ENCODE results near the gene FLVCR2.

The FLVCR2 gene

GRCh38 chr14:75558440-75558839 is 20.0 kb upstream of the FLVCR2 start:
- DNase-seq = no peak

GRCh38 chr14:75559045-75559444 is 19.4 kb upstream of the FLVCR2 start:
- DNase-seq = no peak

DNA sequence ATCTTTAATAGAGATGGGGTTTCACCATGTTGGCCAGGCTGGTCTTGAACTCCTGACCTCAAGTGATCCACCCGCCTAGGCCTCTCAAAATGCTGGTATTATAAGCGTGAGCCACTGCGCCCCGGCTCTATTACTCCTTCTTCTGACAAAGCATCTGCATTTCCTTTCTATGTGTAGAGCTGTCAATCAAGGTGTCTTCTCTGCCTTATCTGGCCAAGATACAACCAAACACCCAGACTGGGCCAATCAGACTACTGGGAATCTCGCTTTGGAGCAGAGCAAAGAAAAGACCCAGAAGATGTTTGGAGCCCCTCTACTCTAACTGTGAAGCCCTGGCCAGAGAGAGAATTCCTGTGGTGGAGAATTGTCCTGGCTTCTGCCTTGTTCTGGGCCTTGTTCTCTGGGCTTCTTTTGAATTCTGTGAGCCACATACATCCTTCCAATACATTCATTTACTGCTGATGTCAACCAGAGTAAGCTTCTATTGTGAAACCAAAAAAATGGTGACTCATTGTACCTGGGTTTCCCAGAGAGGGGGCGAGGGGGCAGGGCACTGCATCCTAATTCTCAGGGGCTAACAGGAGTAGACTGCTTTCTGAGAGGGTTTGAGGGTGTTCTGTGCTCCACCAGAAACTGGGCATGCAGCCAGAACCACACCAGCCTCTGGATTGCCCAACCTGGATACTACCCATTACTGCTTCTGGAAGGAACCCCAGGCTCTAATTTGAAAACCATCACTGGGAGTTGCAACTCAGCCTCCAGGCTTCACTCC is 18.8 kb upstream of the FLVCR2 start:
- no peak for DNase-seq

GRCh38 chr14:75561013-75561432 is 17.4 kb upstream of the FLVCR2 start:
- peak; percentile 66 for DNase-seq

DNA sequence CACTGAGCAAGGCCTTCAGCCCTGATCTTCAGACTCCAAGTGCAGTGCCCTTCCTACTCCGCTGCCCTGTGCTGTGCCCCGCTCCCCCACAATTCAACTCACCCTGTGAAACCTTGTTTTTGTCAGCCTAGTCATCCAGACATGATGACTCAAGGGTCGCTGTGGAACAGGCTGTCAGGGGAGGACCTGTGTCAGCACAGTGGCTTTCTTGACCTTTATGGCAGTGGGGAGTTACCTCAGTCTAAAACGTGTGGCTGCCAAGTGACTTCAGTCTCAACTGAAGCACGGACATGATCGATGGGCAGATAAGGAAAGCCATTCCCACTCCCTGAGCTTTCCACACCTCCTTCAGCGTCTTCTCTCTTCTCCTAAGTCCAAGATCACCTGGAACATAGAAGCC is 16.3 kb upstream of the FLVCR2 start:
- no peak for DNase-seq

- no peak for DNase-seq
These were observed 15.9 kb upstream of the FLVCR2 start for GRCh38 chr14:75562489-75562888.

DNA sequence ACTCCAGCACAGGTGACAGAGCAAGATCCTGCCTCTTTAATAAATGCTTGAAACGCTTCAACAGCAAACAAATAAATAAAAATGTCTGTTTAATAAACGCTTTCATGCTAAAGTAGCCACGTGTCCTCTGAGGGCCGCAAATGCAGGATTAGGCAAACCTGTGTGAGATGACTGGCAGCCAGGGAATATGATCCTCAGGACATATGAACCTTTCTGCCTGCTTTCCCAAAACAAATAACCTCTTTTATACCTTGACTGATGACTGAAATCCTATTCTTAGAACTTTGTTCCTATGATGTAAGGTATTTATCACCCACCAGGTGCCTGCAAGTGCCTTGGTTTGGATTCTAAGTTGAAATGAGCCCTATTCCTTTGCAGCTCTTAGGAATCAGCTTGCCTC is 14.5 kb upstream of the FLVCR2 start:
- DNase-seq = no peak

DNA sequence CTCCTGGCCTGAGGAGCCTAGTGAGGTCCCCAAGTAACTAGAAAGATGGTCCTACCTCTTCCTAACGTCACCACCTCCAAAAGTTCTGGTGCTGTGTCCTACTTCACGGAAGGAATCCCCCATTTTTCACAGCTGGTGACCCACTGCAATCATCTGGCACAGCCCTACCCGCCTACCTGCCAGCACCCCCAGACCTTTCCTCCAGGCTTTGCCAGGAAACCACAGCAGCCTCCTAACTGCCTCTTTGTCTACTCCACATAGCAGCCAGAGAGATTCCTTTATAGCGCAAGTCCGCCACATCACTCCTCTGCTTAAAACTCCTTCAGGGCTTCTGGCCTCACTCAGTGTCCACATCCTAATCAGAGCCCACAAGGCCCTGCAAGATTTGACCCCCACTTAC is 13.4 kb upstream of the FLVCR2 start:
- no peak for DNase-seq

DNA sequence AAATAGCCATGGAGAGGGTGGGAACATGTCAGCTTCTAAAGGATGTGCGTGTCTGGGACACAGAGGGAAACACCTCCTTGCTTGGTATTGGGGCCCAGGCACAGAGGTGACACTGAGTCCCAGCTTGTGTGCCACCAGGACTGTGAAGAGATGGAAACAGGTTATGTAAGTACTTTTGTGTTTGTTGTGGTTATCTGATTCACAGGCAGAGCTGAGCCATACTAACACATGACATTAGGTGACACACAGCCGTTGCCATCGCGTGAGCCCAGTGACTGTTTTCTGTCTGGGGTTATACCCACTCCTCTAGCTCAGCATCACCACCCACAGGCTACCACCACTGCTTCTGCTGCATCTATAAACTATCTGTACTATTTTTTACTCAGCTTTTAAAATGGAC is 12.1 kb upstream of the FLVCR2 start:
- DNase-seq = no peak

GRCh38 chr14:75566752-75567151 is 11.7 kb upstream of the FLVCR2 start:
- DNase-seq = no peak

DNA sequence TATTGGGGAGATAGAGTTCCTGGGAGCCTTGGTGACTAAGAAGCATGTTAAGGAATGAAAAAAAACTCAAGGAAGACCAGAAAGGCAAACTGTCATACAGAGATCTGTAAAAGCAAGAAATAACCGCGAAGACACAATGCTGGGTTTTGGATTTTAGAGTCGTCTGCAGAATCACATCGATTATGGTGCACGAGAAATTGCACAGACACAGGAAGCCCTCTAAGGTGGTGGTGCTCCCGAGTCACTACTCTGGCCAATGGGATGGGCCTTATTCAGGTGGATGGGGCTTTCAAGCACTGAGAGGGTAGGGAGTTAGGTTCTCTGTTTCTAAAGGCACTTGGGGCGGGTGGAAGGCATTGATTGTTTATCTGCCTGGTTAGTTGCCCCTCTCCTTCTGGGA is 10.3 kb upstream of the FLVCR2 start:
- DNase-seq = no peak

- no peak for DNase-seq
These were observed 9.6 kb upstream of the FLVCR2 start for GRCh38 chr14:75568791-75569190.

- DNase-seq = no peak
These were observed 7.6 kb upstream of the FLVCR2 start for GRCh38 chr14:75570797-75571196.

GRCh38 chr14:75572104-75572503 is 6.3 kb upstream of the FLVCR2 start:
- DNase-seq = no peak

- DNase-seq = no peak
These were observed 1.3 kb upstream of the FLVCR2 start for GRCh38 chr14:75577090-75577489.

DNA sequence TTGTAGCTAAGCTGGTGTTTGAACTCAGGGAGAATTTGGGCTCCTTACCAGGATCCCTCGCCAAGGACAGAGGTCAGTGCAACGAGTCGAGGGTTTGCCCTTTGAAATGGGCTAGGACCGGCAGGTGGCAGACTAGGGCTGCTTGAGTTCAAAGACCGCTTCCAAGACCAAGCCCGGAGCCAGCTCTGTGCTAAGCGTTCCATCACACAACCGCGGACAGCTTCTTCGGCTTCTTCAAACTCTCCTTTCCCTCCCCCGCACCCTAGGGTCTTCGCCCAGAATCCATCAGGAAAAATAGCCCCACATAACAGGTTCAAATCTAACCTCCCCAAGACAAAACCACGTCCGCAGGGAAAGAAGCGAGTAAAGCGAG is 705 bp upstream of the FLVCR2 start:
- DNase-seq = peak; percentile 13

- no peak for DNase-seq
These were observed 442 bp downstream of the FLVCR2 start for GRCh38 chr14:75578786-75579337.

DNA sequence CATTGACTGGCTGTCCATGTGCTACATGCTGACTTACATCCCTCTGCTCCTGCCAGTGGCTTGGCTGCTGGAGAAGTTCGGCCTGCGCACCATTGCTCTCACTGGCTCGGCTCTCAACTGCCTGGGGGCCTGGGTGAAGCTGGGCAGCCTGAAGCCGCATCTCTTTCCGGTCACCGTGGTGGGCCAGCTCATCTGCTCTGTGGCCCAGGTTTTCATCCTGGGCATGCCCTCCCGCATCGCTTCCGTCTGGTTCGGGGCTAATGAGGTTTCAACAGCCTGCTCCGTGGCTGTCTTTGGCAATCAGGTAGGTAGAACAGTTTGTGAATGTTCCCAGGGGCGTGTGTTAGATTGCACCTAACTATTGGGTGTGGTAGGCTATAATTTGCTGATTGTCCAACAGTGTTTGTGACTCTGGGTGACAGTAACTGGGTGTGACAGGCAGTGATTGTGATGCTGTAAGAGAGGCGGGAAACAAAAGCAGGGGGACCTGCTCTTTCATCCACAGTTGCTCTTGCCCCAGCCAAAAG is 981 bp downstream of the FLVCR2 start:
- no peak for DNase-seq

DNA sequence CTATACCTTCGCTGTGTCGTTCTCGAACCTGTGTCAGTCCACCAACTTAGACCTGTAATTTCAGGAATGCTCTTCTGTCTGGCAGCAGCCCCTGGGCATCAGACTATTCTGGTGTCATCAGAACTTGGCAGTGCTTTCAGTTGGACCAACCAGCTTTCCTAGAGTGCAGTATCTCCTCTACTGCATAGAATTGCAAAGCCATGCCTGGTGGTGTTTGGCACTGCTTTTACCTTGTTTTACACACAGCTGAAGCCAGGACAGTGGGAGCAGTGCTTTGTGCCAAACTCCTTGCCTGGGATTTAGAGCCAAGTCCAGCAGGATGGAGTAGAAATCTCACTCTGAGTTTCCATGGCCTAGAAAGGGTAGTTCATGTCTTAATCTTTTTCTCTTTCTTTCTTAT is 1.5 kb downstream of the FLVCR2 start:
- no peak for DNase-seq

- DNase-seq = no peak
These were observed 9.0 kb downstream of the FLVCR2 start for GRCh38 chr14:75587388-75587787.

DNA sequence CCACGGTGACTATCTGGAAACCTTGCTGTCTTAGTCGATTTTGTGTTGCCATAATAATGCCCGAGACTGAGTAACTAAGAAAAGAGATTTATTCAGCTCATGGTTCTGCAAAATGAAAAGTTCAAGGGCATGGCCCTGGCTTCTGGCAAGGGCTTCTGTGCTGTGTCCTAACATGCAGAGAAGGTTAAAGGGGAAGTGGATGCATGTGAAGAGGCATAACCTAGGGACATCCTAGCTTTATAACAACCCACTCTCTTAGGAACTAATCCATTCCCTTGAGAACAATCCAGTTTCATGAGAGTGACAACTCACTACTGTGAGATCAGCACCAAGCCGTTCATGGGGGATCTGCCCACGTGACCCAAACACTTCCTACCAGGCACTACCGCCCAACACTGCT is 11.5 kb downstream of the FLVCR2 start:
- DNase-seq = no peak

DNA sequence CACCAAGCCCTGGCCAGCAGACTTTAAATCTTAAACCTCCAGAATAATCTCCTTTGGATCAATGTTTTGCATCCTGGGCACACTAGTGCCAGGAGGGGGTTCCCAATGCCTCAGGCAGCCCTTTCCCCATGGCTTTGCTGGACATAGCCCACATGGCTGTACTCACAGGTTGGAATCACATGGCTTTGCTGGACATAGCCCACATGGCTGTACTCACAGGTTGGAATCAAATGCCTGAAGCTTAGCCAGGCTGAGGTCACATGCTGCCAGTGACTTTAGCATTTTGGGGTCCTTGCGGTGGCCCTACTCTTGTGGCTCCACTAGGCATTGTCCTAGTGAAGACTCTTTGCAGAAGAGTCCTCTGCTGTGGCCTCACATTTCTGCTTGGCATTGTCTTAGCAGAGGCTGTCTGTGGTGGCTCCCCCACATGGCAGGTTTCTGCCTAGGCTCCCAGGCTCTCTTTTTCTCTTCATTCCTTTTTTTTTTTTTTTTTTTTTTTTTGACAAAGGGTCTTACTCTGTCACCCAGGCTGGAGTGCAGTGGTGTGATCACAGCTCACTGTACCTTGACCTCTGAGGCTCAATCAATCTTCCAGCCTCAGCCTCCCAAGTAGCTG is 13.0 kb downstream of the FLVCR2 start:
- DNase-seq = no peak

- no peak for DNase-seq
These were observed 13.7 kb downstream of the FLVCR2 start for GRCh38 chr14:75591987-75592575.

- DNase-seq = no peak
These were observed 16.8 kb downstream of the FLVCR2 start for GRCh38 chr14:75595226-75595625.
